ENCODE measurements around the gene OGT.

DNA sequence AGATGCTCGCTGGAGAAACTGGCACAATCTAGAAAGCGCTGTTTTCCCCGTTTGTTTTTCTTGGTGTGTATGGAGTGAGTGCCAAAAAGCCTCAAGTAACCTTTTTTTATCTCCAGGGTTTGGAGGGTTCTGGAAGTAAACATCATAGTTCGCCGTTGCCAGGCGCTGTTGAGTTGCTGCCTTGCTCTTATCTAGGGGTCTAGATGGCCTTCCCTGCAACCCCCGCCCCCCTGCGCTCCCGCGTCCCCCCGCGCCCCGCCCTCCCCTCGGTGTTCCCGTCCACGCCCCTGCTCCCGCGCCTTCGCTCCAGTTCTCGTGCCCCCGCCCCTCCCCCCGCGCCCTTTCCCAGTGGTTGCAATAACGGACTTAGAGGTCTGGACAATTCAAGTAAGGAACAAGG lies 44.8 kb downstream of the OGT start:
- TF ChIP-seq, protein P1, sequence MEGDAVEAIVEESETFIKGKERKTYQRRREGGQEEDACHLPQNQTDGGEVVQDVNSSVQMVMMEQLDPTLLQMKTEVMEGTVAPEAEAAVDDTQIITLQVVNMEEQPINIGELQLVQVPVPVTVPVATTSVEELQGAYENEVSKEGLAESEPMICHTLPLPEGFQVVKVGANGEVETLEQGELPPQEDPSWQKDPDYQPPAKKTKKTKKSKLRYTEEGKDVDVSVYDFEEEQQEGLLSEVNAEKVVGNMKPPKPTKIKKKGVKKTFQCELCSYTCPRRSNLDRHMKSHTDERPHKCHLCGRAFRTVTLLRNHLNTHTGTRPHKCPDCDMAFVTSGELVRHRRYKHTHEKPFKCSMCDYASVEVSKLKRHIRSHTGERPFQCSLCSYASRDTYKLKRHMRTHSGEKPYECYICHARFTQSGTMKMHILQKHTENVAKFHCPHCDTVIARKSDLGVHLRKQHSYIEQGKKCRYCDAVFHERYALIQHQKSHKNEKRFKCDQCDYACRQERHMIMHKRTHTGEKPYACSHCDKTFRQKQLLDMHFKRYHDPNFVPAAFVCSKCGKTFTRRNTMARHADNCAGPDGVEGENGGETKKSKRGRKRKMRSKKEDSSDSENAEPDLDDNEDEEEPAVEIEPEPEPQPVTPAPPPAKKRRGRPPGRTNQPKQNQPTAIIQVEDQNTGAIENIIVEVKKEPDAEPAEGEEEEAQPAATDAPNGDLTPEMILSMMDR (conservative IDR thresholded peaks at IDR 0.05; ENCODE audit: low read depth, low read length), result no peak
- TF ChIP-seq EZH2 (IDR thresholded peaks at IDR 0.05; ENCODE audit: borderline replicate concordance, low read depth, low read length, poor library complexity, severe bottlenecking), result no peak
